HepG2 (cell line): ENCODE results near the gene NSF. TPM values are rescaled to one million over a fixed set of nuclear protein-coding genes. Genes with fewer than 3 reads are reported as not detected.

ENCODE experiments used
- BCL6 ChIP-seq: IDR thresholded peaks from 2 replicates; pipeline ENCODE4 v1.6.1; 2016; ENCODE audit warnings: missing genetic modification reagents, missing compliant biosample characterization
- BORCS8-MEF2B ChIP-seq: sonication (generic); formaldehyde crosslinking; IDR thresholded peaks from 2 replicates; pipeline ENCODE4 v1.8.0; 2022; ENCODE audit warnings: mild to moderate bottlenecking, missing genetic modification reagents
- EED ChIP-seq: sonication (generic); formaldehyde crosslinking; IDR thresholded peaks from 2 replicates; pipeline ENCODE4 v1.5.0; 2020; ENCODE audit warnings: mild to moderate bottlenecking, missing genetic modification reagents
- FOXA3 ChIP-seq: IDR thresholded peaks from 2 replicates; pipeline ENCODE4 v1.6.1; 2016; ENCODE audit warnings: missing genetic modification reagents, missing compliant biosample characterization
- POGZ ChIP-seq: sonication (generic); formaldehyde crosslinking; IDR thresholded peaks from 2 replicates; pipeline ENCODE4 v1.4.0; 2020; ENCODE audit warnings: mild to moderate bottlenecking, missing genetic modification reagents
- TP53 ChIP-seq: sonication (generic); formaldehyde crosslinking; conservative IDR thresholded peaks from 2 replicates; pipeline ENCODE4 v1.4.0; 2020; ENCODE audit warnings: missing genetic modification reagents
- WIZ ChIP-seq: sonication (generic); formaldehyde crosslinking; IDR thresholded peaks from 2 replicates; pipeline ENCODE4 v1.5.1; 2020; ENCODE audit warnings: mild to moderate bottlenecking, missing genetic modification reagents
- XRCC5 ChIP-seq: fragments of 200-400 bp; formaldehyde crosslinking; optimal IDR thresholded peaks from 2 replicates; pipeline ENCODE3; 2017; ENCODE audit warnings: mild to moderate bottlenecking, low read length
- ZKSCAN5 ChIP-seq: sonication (generic); formaldehyde crosslinking; IDR thresholded peaks from 2 replicates; pipeline ENCODE4 v1.5.1; 2020; ENCODE audit warnings: mild to moderate bottlenecking, missing genetic modification reagents
- ZNF660 ChIP-seq: sonication (generic); formaldehyde crosslinking; IDR thresholded peaks from 2 replicates; pipeline ENCODE4 v1.5.1; 2020; ENCODE audit warnings: mild to moderate bottlenecking, low read depth, missing genetic modification reagents, borderline replicate concordance
- ZZZ3 ChIP-seq: sonication (generic); formaldehyde crosslinking; IDR thresholded peaks from 2 replicates; pipeline ENCODE4 v1.4.0; 2020; ENCODE audit warnings: missing genetic modification reagents, mild to moderate bottlenecking, borderline replicate concordance
- polyA plus RNA-seq, 8 experiments: library from polyadenylated mRNA; depleted of rRNA in 3 of 8; stranded (reverse) in 7 of 8; unstranded in 1 of 8; fragments of >200 nt; fragmentation: Illumina TruSeq in 4 of 8; extraction: Trizol in 4 of 8; gene quantifications; 2 replicates each; pipeline versions ENCODE4 v1.2.1 to v1.2.3, GENCODE V29; 2011 to 2016; ENCODE audit warnings: low read depth in 4 of 8, missing spikeins in 1 of 8, mixed read lengths in 1 of 8; ENCODE audit not compliant: insufficient read depth in 1 of 8
- total RNA-seq, 5 experiments: library from RNA; depleted of rRNA; stranded (reverse); fragments of >200 nt; fragmentation: Illumina TruSeq; extraction: Trizol; gene quantifications; 2 replicates each; pipeline ENCODE4 v1.2.3, GENCODE V29; 2016; ENCODE audit warnings: low read depth in 1 of 5
- TF ChIP-seq, protein P1 (sequence below): sonication (generic); formaldehyde crosslinking; IDR thresholded peaks from 2 replicates; pipeline ENCODE4 v1.5.0; 2020; ENCODE audit warnings: missing genetic modification reagents, mild to moderate bottlenecking, borderline replicate concordance
- TF ChIP-seq, protein P2 (sequence below): sonication (generic); formaldehyde crosslinking; IDR thresholded peaks from 2 replicates; pipeline ENCODE4 v1.5.1; 2020; ENCODE audit warnings: missing genetic modification reagents, mild to moderate bottlenecking, borderline replicate concordance
- TF ChIP-seq, protein P3 (sequence below): sonication (generic); formaldehyde crosslinking; IDR thresholded peaks from 2 replicates; pipeline ENCODE4 v1.4.0; 2020; ENCODE audit warnings: missing genetic modification reagents
- TF ChIP-seq, protein P4 (sequence below): sonication (generic); formaldehyde crosslinking; IDR thresholded peaks from 2 replicates; pipeline ENCODE4 v1.4.0; 2020; ENCODE audit warnings: missing genetic modification reagents, borderline replicate concordance

Gene NSF
- total and polyA plus RNA-seq, 2 of the 13 experiments (the other 11 are each of a cell fraction or from before 2014, with no cell fraction given), result 21.9 to 37.8 TPM

DNA sequence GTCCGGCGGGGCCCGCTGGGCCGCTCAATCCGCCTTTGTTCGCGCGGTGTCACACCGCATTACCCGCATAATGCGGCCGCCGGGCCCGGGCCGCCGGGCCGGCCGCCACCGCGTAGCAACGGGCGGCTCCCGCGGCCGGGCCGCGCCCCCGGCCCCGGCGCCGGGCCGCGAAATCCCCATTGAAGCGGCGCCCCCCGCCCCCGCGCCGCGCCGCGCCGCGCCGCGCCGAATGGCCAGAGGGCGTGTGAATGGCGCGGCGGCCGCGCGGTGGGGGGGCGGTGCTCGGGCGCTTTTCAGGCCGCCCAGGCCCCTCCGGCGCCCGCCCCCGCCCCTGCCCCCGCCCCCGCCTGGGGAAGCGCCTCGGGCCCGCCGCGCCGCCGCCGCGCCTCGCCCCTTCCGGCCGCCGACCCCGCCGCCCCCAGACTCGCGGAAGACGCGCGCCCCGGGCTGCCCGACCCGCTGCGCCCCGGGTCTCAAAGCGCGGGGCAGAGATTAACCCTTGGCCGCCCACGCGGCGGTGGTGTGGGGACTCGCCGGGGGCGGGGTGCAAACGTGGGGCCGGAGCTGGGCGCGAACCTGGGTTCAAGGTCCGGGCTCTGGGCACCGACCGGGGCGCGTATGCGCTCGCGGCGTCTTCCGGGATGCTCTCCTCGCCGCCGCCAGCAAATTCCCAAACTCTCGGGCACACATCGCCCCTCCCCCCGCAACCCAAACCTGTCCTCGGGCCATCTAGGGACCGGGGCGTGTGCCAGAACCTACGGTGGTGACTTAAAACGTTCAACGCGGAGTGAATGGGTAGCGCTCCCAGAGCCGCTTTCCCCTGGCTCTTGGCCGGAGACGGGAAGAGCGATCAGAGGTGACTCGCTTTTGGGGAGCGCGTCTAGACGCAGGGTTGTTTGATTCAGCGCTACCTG is 181.3 kb downstream of the NSF start (continued):
- peak; percentile 70 for TF ChIP-seq BORCS8-MEF2B (CRISPR knock-in tag)
- TF ChIP-seq WIZ (CRISPR knock-in tag), result no peak
- TF ChIP-seq EED (CRISPR knock-in tag), result 0 out of 2 replicates have a peak, but pooled peaks have one; percentile 26
- TF ChIP-seq ZZZ3 (CRISPR knock-in tag), result peak; percentile 70; the same call in 1 of the 2 replicates
- TF ChIP-seq, protein P1, sequence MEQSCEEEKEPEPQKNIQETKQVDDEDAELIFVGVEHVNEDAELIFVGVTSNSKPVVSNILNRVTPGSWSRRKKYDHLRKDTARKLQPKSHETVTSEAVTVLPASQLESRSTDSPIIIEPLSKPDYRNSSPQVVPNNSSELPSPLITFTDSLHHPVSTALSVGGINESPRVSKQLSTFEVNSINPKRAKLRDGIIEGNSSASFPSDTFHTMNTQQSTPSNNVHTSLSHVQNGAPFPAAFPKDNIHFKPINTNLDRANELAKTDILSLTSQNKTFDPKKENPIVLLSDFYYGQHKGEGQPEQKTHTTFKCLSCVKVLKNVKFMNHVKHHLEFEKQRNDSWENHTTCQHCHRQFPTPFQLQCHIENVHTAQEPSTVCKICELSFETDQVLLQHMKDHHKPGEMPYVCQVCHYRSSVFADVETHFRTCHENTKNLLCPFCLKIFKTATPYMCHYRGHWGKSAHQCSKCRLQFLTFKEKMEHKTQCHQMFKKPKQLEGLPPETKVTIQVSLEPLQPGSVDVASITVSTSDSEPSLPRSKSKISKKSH (CRISPR knock-in tag), result peak; percentile 92; the same call in 1 of the 2 replicates
- peak; percentile 18; the same call in 1 of the 2 replicates for TF ChIP-seq FOXA3
- TF ChIP-seq, protein P2, sequence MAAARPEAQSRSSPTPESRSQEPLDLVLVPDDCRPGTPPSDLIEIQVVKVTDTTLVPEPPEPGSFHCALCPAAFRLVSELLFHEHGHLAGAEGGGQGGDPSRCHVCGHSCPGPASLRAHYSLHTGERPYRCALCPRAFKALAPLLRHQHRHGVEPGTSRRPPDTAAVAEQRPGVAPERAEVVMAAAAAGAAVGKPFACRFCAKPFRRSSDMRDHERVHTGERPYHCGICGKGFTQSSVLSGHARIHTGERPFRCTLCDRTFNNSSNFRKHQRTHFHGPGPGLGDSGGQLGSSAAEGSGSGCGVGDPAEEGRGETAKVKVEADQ (CRISPR knock-in tag), result no peak; the same call in 1 of the 2 replicates
- TF ChIP-seq BCL6, result peak; percentile 75
- TF ChIP-seq, protein P3, sequence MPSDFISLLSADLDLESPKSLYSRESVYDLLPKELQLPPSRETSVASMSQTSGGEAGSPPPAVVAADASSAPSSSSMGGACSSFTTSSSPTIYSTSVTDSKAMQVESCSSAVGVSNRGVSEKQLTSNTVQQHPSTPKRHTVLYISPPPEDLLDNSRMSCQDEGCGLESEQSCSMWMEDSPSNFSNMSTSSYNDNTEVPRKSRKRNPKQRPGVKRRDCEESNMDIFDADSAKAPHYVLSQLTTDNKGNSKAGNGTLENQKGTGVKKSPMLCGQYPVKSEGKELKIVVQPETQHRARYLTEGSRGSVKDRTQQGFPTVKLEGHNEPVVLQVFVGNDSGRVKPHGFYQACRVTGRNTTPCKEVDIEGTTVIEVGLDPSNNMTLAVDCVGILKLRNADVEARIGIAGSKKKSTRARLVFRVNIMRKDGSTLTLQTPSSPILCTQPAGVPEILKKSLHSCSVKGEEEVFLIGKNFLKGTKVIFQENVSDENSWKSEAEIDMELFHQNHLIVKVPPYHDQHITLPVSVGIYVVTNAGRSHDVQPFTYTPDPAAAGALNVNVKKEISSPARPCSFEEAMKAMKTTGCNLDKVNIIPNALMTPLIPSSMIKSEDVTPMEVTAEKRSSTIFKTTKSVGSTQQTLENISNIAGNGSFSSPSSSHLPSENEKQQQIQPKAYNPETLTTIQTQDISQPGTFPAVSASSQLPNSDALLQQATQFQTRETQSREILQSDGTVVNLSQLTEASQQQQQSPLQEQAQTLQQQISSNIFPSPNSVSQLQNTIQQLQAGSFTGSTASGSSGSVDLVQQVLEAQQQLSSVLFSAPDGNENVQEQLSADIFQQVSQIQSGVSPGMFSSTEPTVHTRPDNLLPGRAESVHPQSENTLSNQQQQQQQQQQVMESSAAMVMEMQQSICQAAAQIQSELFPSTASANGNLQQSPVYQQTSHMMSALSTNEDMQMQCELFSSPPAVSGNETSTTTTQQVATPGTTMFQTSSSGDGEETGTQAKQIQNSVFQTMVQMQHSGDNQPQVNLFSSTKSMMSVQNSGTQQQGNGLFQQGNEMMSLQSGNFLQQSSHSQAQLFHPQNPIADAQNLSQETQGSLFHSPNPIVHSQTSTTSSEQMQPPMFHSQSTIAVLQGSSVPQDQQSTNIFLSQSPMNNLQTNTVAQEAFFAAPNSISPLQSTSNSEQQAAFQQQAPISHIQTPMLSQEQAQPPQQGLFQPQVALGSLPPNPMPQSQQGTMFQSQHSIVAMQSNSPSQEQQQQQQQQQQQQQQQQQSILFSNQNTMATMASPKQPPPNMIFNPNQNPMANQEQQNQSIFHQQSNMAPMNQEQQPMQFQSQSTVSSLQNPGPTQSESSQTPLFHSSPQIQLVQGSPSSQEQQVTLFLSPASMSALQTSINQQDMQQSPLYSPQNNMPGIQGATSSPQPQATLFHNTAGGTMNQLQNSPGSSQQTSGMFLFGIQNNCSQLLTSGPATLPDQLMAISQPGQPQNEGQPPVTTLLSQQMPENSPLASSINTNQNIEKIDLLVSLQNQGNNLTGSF (CRISPR knock-in tag), result peak; percentile 74; the same call in 1 of the 2 replicates
- TF ChIP-seq POGZ (CRISPR knock-in tag), result peak; percentile 68
- peak; percentile 40 for TF ChIP-seq XRCC5
- TF ChIP-seq TP53 (CRISPR knock-in tag), result no peak
- no peak for TF ChIP-seq ZNF660 (CRISPR knock-in tag)
- TF ChIP-seq ZKSCAN5, result 0 out of 2 replicates have a peak, but pooled peaks have one; percentile 33
- TF ChIP-seq, protein P4, sequence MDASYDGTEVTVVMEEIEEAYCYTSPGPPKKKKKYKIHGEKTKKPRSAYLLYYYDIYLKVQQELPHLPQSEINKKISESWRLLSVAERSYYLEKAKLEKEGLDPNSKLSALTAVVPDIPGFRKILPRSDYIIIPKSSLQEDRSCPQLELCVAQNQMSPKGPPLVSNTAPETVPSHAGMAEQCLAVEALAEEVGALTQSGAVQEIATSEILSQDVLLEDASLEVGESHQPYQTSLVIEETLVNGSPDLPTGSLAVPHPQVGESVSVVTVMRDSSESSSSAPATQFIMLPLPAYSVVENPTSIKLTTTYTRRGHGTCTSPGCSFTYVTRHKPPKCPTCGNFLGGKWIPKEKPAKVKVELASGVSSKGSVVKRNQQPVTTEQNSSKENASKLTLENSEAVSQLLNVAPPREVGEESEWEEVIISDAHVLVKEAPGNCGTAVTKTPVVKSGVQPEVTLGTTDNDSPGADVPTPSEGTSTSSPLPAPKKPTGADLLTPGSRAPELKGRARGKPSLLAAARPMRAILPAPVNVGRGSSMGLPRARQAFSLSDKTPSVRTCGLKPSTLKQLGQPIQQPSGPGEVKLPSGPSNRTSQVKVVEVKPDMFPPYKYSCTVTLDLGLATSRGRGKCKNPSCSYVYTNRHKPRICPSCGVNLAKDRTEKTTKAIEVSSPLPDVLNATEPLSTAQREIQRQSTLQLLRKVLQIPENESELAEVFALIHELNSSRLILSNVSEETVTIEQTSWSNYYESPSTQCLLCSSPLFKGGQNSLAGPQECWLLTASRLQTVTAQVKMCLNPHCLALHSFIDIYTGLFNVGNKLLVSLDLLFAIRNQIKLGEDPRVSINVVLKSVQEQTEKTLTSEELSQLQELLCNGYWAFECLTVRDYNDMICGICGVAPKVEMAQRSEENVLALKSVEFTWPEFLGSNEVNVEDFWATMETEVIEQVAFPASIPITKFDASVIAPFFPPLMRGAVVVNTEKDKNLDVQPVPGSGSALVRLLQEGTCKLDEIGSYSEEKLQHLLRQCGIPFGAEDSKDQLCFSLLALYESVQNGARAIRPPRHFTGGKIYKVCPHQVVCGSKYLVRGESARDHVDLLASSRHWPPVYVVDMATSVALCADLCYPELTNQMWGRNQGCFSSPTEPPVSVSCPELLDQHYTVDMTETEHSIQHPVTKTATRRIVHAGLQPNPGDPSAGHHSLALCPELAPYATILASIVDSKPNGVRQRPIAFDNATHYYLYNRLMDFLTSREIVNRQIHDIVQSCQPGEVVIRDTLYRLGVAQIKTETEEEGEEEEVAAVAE, result no peak
